B cell (primary cell): ENCODE measurements around the gene PLEKHM3.

Source experiments
- EZH2 ChIP-seq: IDR thresholded peaks from 2 replicates; pipeline ENCODE4 v1.6.1; 2012; ENCODE audit warnings: borderline replicate concordance, low read depth, mild to moderate bottlenecking, moderate library complexity, low read length; ENCODE audit not compliant: insufficient read depth, poor library complexity, severe bottlenecking
- TF ChIP-seq, protein P1 (sequence below): fragments of 200-600 bp; IDR thresholded peaks from one replicate; pipeline ENCODE4 v1.8.0; 2022; ENCODE audit warnings: antibody characterized with exemption, mild to moderate bottlenecking

- TF ChIP-seq, protein P1, sequence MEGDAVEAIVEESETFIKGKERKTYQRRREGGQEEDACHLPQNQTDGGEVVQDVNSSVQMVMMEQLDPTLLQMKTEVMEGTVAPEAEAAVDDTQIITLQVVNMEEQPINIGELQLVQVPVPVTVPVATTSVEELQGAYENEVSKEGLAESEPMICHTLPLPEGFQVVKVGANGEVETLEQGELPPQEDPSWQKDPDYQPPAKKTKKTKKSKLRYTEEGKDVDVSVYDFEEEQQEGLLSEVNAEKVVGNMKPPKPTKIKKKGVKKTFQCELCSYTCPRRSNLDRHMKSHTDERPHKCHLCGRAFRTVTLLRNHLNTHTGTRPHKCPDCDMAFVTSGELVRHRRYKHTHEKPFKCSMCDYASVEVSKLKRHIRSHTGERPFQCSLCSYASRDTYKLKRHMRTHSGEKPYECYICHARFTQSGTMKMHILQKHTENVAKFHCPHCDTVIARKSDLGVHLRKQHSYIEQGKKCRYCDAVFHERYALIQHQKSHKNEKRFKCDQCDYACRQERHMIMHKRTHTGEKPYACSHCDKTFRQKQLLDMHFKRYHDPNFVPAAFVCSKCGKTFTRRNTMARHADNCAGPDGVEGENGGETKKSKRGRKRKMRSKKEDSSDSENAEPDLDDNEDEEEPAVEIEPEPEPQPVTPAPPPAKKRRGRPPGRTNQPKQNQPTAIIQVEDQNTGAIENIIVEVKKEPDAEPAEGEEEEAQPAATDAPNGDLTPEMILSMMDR: no peak
- no peak for TF ChIP-seq EZH2
Measured at GRCh38 chr2:207796585-207797350, 228.6 kb downstream of the PLEKHM3 start.
